Measurements from ENCODE around the gene SULT4A1. TPM values are rescaled to one million over a fixed set of nuclear protein-coding genes. Genes with fewer than 3 reads are reported as not detected.

The SULT4A1 gene
- total RNA-seq, result 0.24 TPM in 1 of 2 replicates, not detected in the other

GRCh38 chr22:43862074-43862881 is at the start of gene SULT4A1:
TSS of gene SULT4A1 (minus strand) at chr22:43862513. CDS start at chr22:43862382, 131 bp downstream.

GRCh38 chr22:43891360-43892182 is 29.3 kb upstream of the SULT4A1 start, which contains the start of gene PNPLA5:
TSS of gene PNPLA5 (minus strand) at chr22:43892013. CDS start at chr22:43891880, 133 bp downstream.

GRCh38 chr22:43812149-43812842 is 50.0 kb downstream of the SULT4A1 start, which contains the start of gene EFCAB6:
TSS of gene EFCAB6 (minus strand) at chr22:43812305. CDS start at chr22:43782318, 29,987 bp downstream.

Other genes starting within 250 kb of the SULT4A1 start
- under 0.01 and 1.1 TPM in 2 replicates for gene EFCAB6, start 50.2 kb downstream of the SULT4A1 start, total RNA-seq
- not detected in 2 replicates for gene PNPLA5, start 29.5 kb upstream of the SULT4A1 start, total RNA-seq
- gene PNPLA3, start 61.3 kb upstream of the SULT4A1 start, total RNA-seq, result 3.0 and 3.1 TPM in 2 replicates
- 28.8 and 34.5 TPM in 2 replicates for gene SAMM50, start 92.9 kb upstream of the SULT4A1 start, total RNA-seq
- 11.1 and 23.9 TPM in 2 replicates for gene PARVB, start 161.8 kb upstream of the SULT4A1 start, total RNA-seq

All from tracheal epithelial cell (primary cell).